ENCODE results near the gene BTG4.

GRCh38 chr11:111472228-111472627 lies 40.0 kb downstream of the BTG4 start:
- TF ChIP-seq CTCF (IDR thresholded peaks at IDR 0.05), result no peak
- TF ChIP-seq POLR2A (IDR thresholded peaks at IDR 0.05), result no peak
- TF ChIP-seq EP300 (IDR thresholded peaks at IDR 0.05), result no peak
- no peak for TF ChIP-seq POLR2AphosphoS5 (IDR thresholded peaks at IDR 0.05)

All from gastroesophageal sphincter (tissue), 3 donors.